SK-N-SH (cell line): Measurements from ENCODE around the gene IRF2BP1. TPM values are rescaled to one million over a fixed set of nuclear protein-coding genes. Genes with fewer than 3 reads are reported as not detected.

ENCODE experiments used
- CTCF ChIA-PET: fragments of 300-600, 350-600 bp; formaldehyde crosslinking; extraction: SDS; loops from one replicate; lab custom pipeline; 2021; lab: Yijun Ruan, JAX
- POLR2A ChIA-PET: fragments of 350-600 bp; sonication (Branson Sonifier 250); formaldehyde crosslinking; extraction: SDS; loops from one replicate; lab custom pipeline; 2020; ENCODE audit warnings: antibody characterized with exemption, inconsistent platforms; lab: Yijun Ruan, JAX
- DNase-seq: peaks from one replicate; pipeline ENCODE4 v3.0.0; 2012
- H2AFZ ChIP-seq: fragments of 200-600 bp; sonication (generic); 2 replicates; pipeline ENCODE4 v1.8.1; 2016; ENCODE audit warnings: antibody characterized with exemption, mild to moderate bottlenecking, low read depth
- H3F3A ChIP-seq: fragments of 200-600 bp; sonication (generic); replicated peaks from 2 replicates; pipeline ENCODE3; 2016; ENCODE audit warnings: antibody characterized with exemption, mild to moderate bottlenecking; ENCODE audit not compliant: insufficient read depth
- H3K27ac ChIP-seq, 2 experiments: fragments of 200-500 bp in 1 of 2; fragments of 200-600 bp in 1 of 2; sonication (Bioruptor generic) in 1 of 2; sonication (generic), shearing (Covaris generic) in 1 of 2; 2 replicates each; pipeline versions ENCODE4 v1.5.1 to v1.6.1; 2014 to 2016; ENCODE audit warnings: low read depth in 2 of 2, inconsistent platforms in 1 of 2, low read length in 1 of 2, mild to moderate bottlenecking in 1 of 2, mixed read lengths in 1 of 2
- H3K27me3 ChIP-seq: fragments of 200-600 bp; sonication (generic), shearing (Covaris generic); 2 replicates; pipeline ENCODE4 v1.6.1; 2016; ENCODE audit warnings: mixed run types; ENCODE audit not compliant: insufficient read depth
- H3K36me3 ChIP-seq, 2 experiments: fragments of 200-500 bp in 1 of 2; fragments of 200-600 bp in 1 of 2; sonication (Bioruptor generic) in 1 of 2; sonication (generic) in 1 of 2; replicated peaks in 1 of 2; 2 replicates each; pipeline versions ENCODE3 to v1.5.1; 2014 to 2016; ENCODE audit warnings: low read length in 1 of 2, mild to moderate bottlenecking in 1 of 2; ENCODE audit not compliant: insufficient read depth in 2 of 2, control insufficient read depth in 1 of 2
- H3K4me1 ChIP-seq, 2 experiments: fragments of 200-500 bp in 1 of 2; fragments of 200-600 bp in 1 of 2; sonication (Bioruptor generic) in 1 of 2; sonication (generic), shearing (Covaris generic) in 1 of 2; 2 replicates each; pipeline versions ENCODE4 v1.5.1 to v1.6.1; 2014 to 2016; ENCODE audit warnings: low read depth in 1 of 2, low read length in 1 of 2, mixed run types in 1 of 2; ENCODE audit not compliant: insufficient read depth in 2 of 2, control insufficient read depth in 1 of 2
- H3K4me2 ChIP-seq: fragments of 200-600 bp; sonication (generic), shearing (Covaris generic); 2 replicates; pipeline ENCODE4 v1.6.1; 2017; ENCODE audit warnings: mixed run types
- H3K4me3 ChIP-seq, 2 experiments: fragments of 200-500 bp in 1 of 2; fragments of 200-600 bp in 1 of 2; sonication (Bioruptor generic) in 1 of 2; sonication (generic), shearing (Covaris generic) in 1 of 2; 2 replicates each; pipeline versions ENCODE4 v1.5.1 to v1.8.1; 2014 to 2016; ENCODE audit warnings: low read depth in 2 of 2, inconsistent platforms in 1 of 2, low read length in 1 of 2, mild to moderate bottlenecking in 1 of 2, mixed read lengths in 1 of 2, moderate library complexity in 1 of 2
- H3K79me2 ChIP-seq: fragments of 200-600 bp; sonication (generic); 2 replicates; pipeline ENCODE4 v1.8.1; 2017; ENCODE audit warnings: mild to moderate bottlenecking; ENCODE audit not compliant: insufficient read depth
- H3K9ac ChIP-seq: fragments of 200-600 bp; sonication (generic); 2 replicates; pipeline ENCODE4 v1.6.1; 2017; ENCODE audit warnings: mixed run types
- H3K9me2 ChIP-seq: fragments of 200-600 bp; sonication (generic); 2 replicates; pipeline ENCODE4 v1.6.1; 2017; ENCODE audit warnings: mixed run types
- H3K9me3 ChIP-seq: fragments of 200-600 bp; sonication (generic); 2 replicates; pipeline ENCODE4 v1.6.1; 2017; ENCODE audit warnings: mixed run types, mild to moderate bottlenecking, moderate library complexity
- H4K20me1 ChIP-seq: fragments of 200-600 bp; sonication (generic); 2 replicates; pipeline ENCODE4 v1.6.1; 2017; ENCODE audit warnings: mild to moderate bottlenecking, mixed run types; ENCODE audit not compliant: insufficient read depth
- CHD2 ChIP-seq: fragments of 150-350 bp; IDR thresholded peaks from 2 replicates; pipeline ENCODE4 v1.6.1; 2018; ENCODE audit warnings: low read length; ENCODE audit not compliant: partially characterized antibody
- CTCF ChIP-seq: fragments of 200-600 bp; sonication (generic); IDR thresholded peaks from 2 replicates; pipeline ENCODE4 v1.6.1; 2017; ENCODE audit warnings: antibody characterized with exemption, mild to moderate bottlenecking, moderate library complexity
- ELF1 ChIP-seq: IDR thresholded peaks from 2 replicates; pipeline ENCODE4 v1.4.0; 2012
- EZH2phosphoT487 ChIP-seq: fragments of 200-600 bp; sonication (generic); IDR thresholded peaks from 2 replicates; pipeline ENCODE4 v1.6.1; 2017; ENCODE audit warnings: low read depth, mixed run types, mild to moderate bottlenecking, antibody characterized with exemption, moderate library complexity, borderline replicate concordance
- FOSL2 ChIP-seq: IDR thresholded peaks from 2 replicates; pipeline ENCODE4 v1.4.0; 2012; ENCODE audit warnings: low read depth, mild to moderate bottlenecking, moderate library complexity, borderline replicate concordance
- FOXM1 ChIP-seq: IDR thresholded peaks from 2 replicates; pipeline ENCODE4 v1.4.0; 2012; ENCODE audit warnings: low read depth, mild to moderate bottlenecking
- GATA2 ChIP-seq: sonication (generic); formaldehyde crosslinking; IDR thresholded peaks from 2 replicates; pipeline ENCODE4 v1.5.0; 2020; ENCODE audit warnings: mild to moderate bottlenecking, missing genetic modification reagents
- IRF3 ChIP-seq: fragments of 150-350 bp; IDR thresholded peaks from 2 replicates; pipeline ENCODE4 v1.6.1; 2016; ENCODE audit warnings: mild to moderate bottlenecking, low read depth, low read length
- JUND ChIP-seq: IDR thresholded peaks from 2 replicates; pipeline ENCODE4 v1.4.0; 2012
- MXI1 ChIP-seq: IDR thresholded peaks from 2 replicates; pipeline ENCODE4 v1.6.1; 2012; ENCODE audit warnings: mild to moderate bottlenecking, low read depth, low read length, improper control_type of control experiment
- NFIC ChIP-seq: IDR thresholded peaks from 2 replicates; pipeline ENCODE4 v1.4.0; 2012; ENCODE audit warnings: borderline replicate concordance
- NRF1 ChIP-seq: IDR thresholded peaks from 2 replicates; pipeline ENCODE4 v1.6.1; 2012; ENCODE audit warnings: low read depth, mild to moderate bottlenecking, low read length
- POLR2AphosphoS5 ChIP-seq: IDR thresholded peaks from 2 replicates; pipeline ENCODE4 v1.6.1; 2012; ENCODE audit warnings: low read depth, low read length
- RAD21 ChIP-seq: IDR thresholded peaks from 2 replicates; pipeline ENCODE4 v1.6.1; 2012; ENCODE audit warnings: mild to moderate bottlenecking, low read length
- RCOR1 ChIP-seq: fragments of 150-350 bp; IDR thresholded peaks from 2 replicates; pipeline ENCODE4 v1.6.1; 2017; ENCODE audit warnings: antibody characterized with exemption, low read length
- RXRA ChIP-seq: IDR thresholded peaks from 2 replicates; pipeline ENCODE4 v1.4.0; 2012; ENCODE audit warnings: low read depth, mild to moderate bottlenecking, borderline replicate concordance
- TAF1 ChIP-seq: IDR thresholded peaks from 2 replicates; pipeline ENCODE4 v1.6.1; 2012; ENCODE audit warnings: low read depth, mild to moderate bottlenecking, low read length, moderate library complexity, borderline replicate concordance
- TCF12 ChIP-seq: IDR thresholded peaks from 2 replicates; pipeline ENCODE4 v1.4.0; 2012
- USF1 ChIP-seq: IDR thresholded peaks from 2 replicates; pipeline ENCODE4 v1.4.0; 2012; ENCODE audit warnings: low read depth, borderline replicate concordance
- YY1 ChIP-seq: IDR thresholded peaks from 2 replicates; pipeline ENCODE4 v1.4.0; 2012; ENCODE audit warnings: low read depth, mild to moderate bottlenecking
- WGBS: methylation state at CpG from one replicate; pipeline ENCODE4 v1.1.6; 2017; ENCODE audit warnings: low lambda C conversion rate; 5-methylcytosine and 5-hydroxymethylcytosine counted together
- polyA plus RNA-seq, 3 experiments: library from polyadenylated mRNA; depleted of rRNA; stranded (reverse); fragments of >200 nt; gene quantifications; 2 replicates each; pipeline ENCODE4 v1.2.3, GENCODE V29; 2012

Gene IRF2BP1
- polyA plus RNA-seq, 1 of the 3 experiments (the other 2 are of a cell fraction) = 16.8 TPM

- TF ChIP-seq USF1 (no peak), POLR2AphosphoS5 (no peak), NRF1 (no peak)
Observed at GRCh38 chr19:45866400-45867176, 19.4 kb downstream of the IRF2BP1 start (continued).

- Histone ChIP-seq H3K79me2 (peaks cover 25% of the 10 kb centered on the region), H3K9ac (no peak overlapping the region), H2AFZ (no peak overlapping the region), H3K9me3 (no peaks in the 10 kb centered on the region), H3K27me3 (peaks cover 19% of the 10 kb centered on the region; the same call in 1 of the 2 replicates), H3K27ac (no peak overlapping the region), H3K4me1 (peaks cover 0 to 6% of the 10 kb centered on the region in 2 experiments; a peak in 2 of 4 replicates), H3K9me2 (no peaks in the 10 kb centered on the region), H3F3A (peaks cover 16% of the 10 kb centered on the region), H3K36me3 (peaks cover 0 to 13% of the 10 kb centered on the region in 2 experiments), H3K4me3 (no peak overlapping the region), H4K20me1 (no peaks in the 10 kb centered on the region), H3K4me2 (no peak overlapping the region)
- ChIA-PET CTCF (interaction anchor here (0.7 to 12.2 kb wide), 11 partner anchors 9 to 259 kb away, joined by 3 to 121 read pairs (median 6); partner anchors contain the start of genes IRF2BP1, MYPOP and SIX5), POLR2A (interaction anchor here (0.5 to 1.2 kb wide), 3 partner anchors 15 to 1384 kb away, joined by 3 read pairs; no protein-coding TSS in a partner anchor)
- DNase-seq = no peak
- WGBS = 58% methylated on average over 9 of the region's 9 CpGs
- TF ChIP-seq ELF1 (no peak), RCOR1 (no peak), YY1 (no peak), FOSL2 (no peak), EZH2phosphoT487 (no peak), JUND (no peak), NFIC (no peak), TAF1 (no peak), MXI1 (no peak), IRF3 (no peak), NRF1 (no peak), GATA2 (CRISPR knock-in tag) (no peak), TCF12 (no peak), CTCF (no peak), RAD21 (no peak), RXRA (no peak), FOXM1 (no peak), CHD2 (no peak)
Observed at GRCh38 chr19:45865269-45865948, 20.5 kb downstream of the IRF2BP1 start.
